Erythroblast (primary cell): ENCODE data around the gene TM6SF1.

Experiments
- GATA1 ChIP-seq: IDR thresholded peaks from 2 replicates; pipeline ENCODE4 v1.6.1; 2011; ENCODE audit warnings: low read depth, mild to moderate bottlenecking, control low read depth, low read length, moderate library complexity
- POLR2A ChIP-seq: IDR thresholded peaks from 2 replicates; pipeline ENCODE4 v1.6.1; 2011; ENCODE audit warnings: mild to moderate bottlenecking, low read length

GRCh38 chr15:83062768-83063180 is 44.7 kb upstream of the TM6SF1 start:
- TF ChIP-seq POLR2A (no peak), GATA1 (no peak)
